HG02884 (cell line): ENCODE measurements around the gene TMEM63A.

Experiments used
- ATAC-seq: cut with Tn5 transposase; IDR thresholded peaks from one replicate; pipeline ENCODE4 v1.9.1; 2021; ENCODE audit warnings: mild to moderate bottlenecking, moderate library complexity; ENCODE audit not compliant: unreplicated experiment

Gene TMEM63A

GRCh38 chr1:225886159-225887029, 4.2 kb upstream of the TMEM63A start:
- ATAC-seq, result no peak

- no peak for ATAC-seq
These were observed 3.2 kb upstream of the TMEM63A start for GRCh38 chr1:225885336-225885735.

GRCh38 chr1:225883616-225884265, 1.6 kb upstream of the TMEM63A start:
- no peak for ATAC-seq

GRCh38 chr1:225882694-225883615, 775 bp upstream of the TMEM63A start:
- ATAC-seq, result peak; percentile 20

GRCh38 chr1:225881081-225881958, 860 bp downstream of the TMEM63A start:
- no peak for ATAC-seq

- ATAC-seq, result no peak
These were observed 1.5 kb downstream of the TMEM63A start for GRCh38 chr1:225880636-225881035.

GRCh38 chr1:225880222-225880588, 2.0 kb downstream of the TMEM63A start:
- no peak for ATAC-seq

GRCh38 chr1:225879521-225880221, 2.5 kb downstream of the TMEM63A start:
- ATAC-seq, result no peak

GRCh38 chr1:225878282-225878681, 3.9 kb downstream of the TMEM63A start:
- no peak for ATAC-seq

GRCh38 chr1:225877580-225877979, 4.6 kb downstream of the TMEM63A start:
- ATAC-seq, result no peak

- no peak for ATAC-seq
These were observed 5.2 kb downstream of the TMEM63A start for GRCh38 chr1:225876900-225877510.

- no peak for ATAC-seq
These were observed 7.0 kb downstream of the TMEM63A start for GRCh38 chr1:225875044-225875815.

GRCh38 chr1:225874431-225874830, 7.7 kb downstream of the TMEM63A start:
- no peak for ATAC-seq

GRCh38 chr1:225873281-225873850, 8.8 kb downstream of the TMEM63A start:
- no peak for ATAC-seq

- no peak for ATAC-seq
These were observed 10.1 kb downstream of the TMEM63A start for GRCh38 chr1:225872075-225872430.

- no peak for ATAC-seq
These were observed 10.7 kb downstream of the TMEM63A start for GRCh38 chr1:225871359-225872074.

GRCh38 chr1:225870911-225871310, 11.3 kb downstream of the TMEM63A start:
- ATAC-seq, result no peak
